ENCODE data around the gene MRPL4.
A peak's percentile ranks its signal among the peaks of the same experiment; 100 is the strongest.

MRPL4 gene

GRCh38 chr19:10284065-10284959, 32.3 kb downstream of the MRPL4 start:
- Histone ChIP-seq H3K9ac (ENCODE audit: low read length) (no peak overlapping the region), H3K4me1 (ENCODE audit: control insufficient read depth, low read depth, low read length) (peaks cover 5% of the 10 kb centered on the region), H3K27ac (ENCODE audit: low read length) (no peak overlapping the region), H3K27me3 (ENCODE audit: control insufficient read depth, insufficient read depth, low read length) (peaks cover 36% of the 10 kb centered on the region), H3K9me3 (ENCODE audit: control insufficient read depth, low read depth, low read length) (no peaks in the 10 kb centered on the region), H3K36me3 (ENCODE audit: control insufficient read depth, low read depth, low read length) (no peaks in the 10 kb centered on the region), H3K4me3 (ENCODE audit: low read length) (no peak overlapping the region)

- Histone ChIP-seq H3K27me3 (ENCODE audit: control insufficient read depth, insufficient read depth, low read length) (peaks cover 42% of the 10 kb centered on the region), H3K9me3 (ENCODE audit: control insufficient read depth, low read depth, low read length) (no peaks in the 10 kb centered on the region), H3K9ac (ENCODE audit: low read length) (no peak overlapping the region), H3K36me3 (ENCODE audit: control insufficient read depth, low read depth, low read length) (no peaks in the 10 kb centered on the region), H3K4me1 (ENCODE audit: control insufficient read depth, low read depth, low read length) (peaks cover 5% of the 10 kb centered on the region), H3K27ac (ENCODE audit: low read length) (no peak overlapping the region), H3K4me3 (ENCODE audit: low read length) (no peak overlapping the region)
Measured at GRCh38 chr19:10284960-10285278, 32.9 kb downstream of the MRPL4 start.

- H3K27ac ChIP-seq (ENCODE audit: low read length), result no peak overlapping the region
- no peaks in the 10 kb centered on the region for H3K36me3 ChIP-seq (ENCODE audit: control insufficient read depth, low read depth, low read length)
- H3K9me3 ChIP-seq (ENCODE audit: control insufficient read depth, low read depth, low read length), result no peaks in the 10 kb centered on the region
- H3K4me3 ChIP-seq (ENCODE audit: low read length), result no peak overlapping the region
- no peak overlapping the region for H3K9ac ChIP-seq (ENCODE audit: low read length)
- peaks cover 47% of the 10 kb centered on the region for H3K27me3 ChIP-seq (ENCODE audit: control insufficient read depth, insufficient read depth, low read length)
- peaks cover 7% of the 10 kb centered on the region for H3K4me1 ChIP-seq (ENCODE audit: control insufficient read depth, low read depth, low read length)
Measured at GRCh38 chr19:10285393-10285792, 33.4 kb downstream of the MRPL4 start.

- peak within 1 kb of the TSS; percentile 44 for H3K4me3 ChIP-seq (ENCODE audit: low read length)
- H3K4me1 ChIP-seq (ENCODE audit: control insufficient read depth, low read depth, low read length), result peaks cover 18% of the 10 kb centered on the region
- no peaks in the 10 kb centered on the region for H3K36me3 ChIP-seq (ENCODE audit: control insufficient read depth, low read depth, low read length)
- peaks cover 64% of the 10 kb centered on the region for H3K27me3 ChIP-seq (ENCODE audit: control insufficient read depth, insufficient read depth, low read length)
- no peak within 1 kb of the TSS for H3K9ac ChIP-seq (ENCODE audit: low read length)
- no peaks in the 10 kb centered on the region for H3K9me3 ChIP-seq (ENCODE audit: control insufficient read depth, low read depth, low read length)
- no peak within 1 kb of the TSS for H3K27ac ChIP-seq (ENCODE audit: low read length)
Measured at GRCh38 chr19:10286803-10287737, 35.1 kb downstream of the MRPL4 start, which contains the start of gene ICAM4. Gene ICAM4 (plus strand): TSS chr19:10286955. CDS start chr19:10287013, 58 bp downstream.

GRCh38 chr19:10288662-10289166, 36.7 kb downstream of the MRPL4 start:
- Histone ChIP-seq H3K36me3 (ENCODE audit: control insufficient read depth, low read depth, low read length) (no peaks in the 10 kb centered on the region), H3K9me3 (ENCODE audit: control insufficient read depth, low read depth, low read length) (no peaks in the 10 kb centered on the region), H3K27ac (ENCODE audit: low read length) (no peak overlapping the region), H3K4me1 (ENCODE audit: control insufficient read depth, low read depth, low read length) (peaks cover 19% of the 10 kb centered on the region), H3K9ac (ENCODE audit: low read length) (no peak overlapping the region), H3K4me3 (ENCODE audit: low read length) (peak overlapping the region; percentile 46), H3K27me3 (ENCODE audit: control insufficient read depth, insufficient read depth, low read length) (peaks cover 80% of the 10 kb centered on the region)

DNA sequence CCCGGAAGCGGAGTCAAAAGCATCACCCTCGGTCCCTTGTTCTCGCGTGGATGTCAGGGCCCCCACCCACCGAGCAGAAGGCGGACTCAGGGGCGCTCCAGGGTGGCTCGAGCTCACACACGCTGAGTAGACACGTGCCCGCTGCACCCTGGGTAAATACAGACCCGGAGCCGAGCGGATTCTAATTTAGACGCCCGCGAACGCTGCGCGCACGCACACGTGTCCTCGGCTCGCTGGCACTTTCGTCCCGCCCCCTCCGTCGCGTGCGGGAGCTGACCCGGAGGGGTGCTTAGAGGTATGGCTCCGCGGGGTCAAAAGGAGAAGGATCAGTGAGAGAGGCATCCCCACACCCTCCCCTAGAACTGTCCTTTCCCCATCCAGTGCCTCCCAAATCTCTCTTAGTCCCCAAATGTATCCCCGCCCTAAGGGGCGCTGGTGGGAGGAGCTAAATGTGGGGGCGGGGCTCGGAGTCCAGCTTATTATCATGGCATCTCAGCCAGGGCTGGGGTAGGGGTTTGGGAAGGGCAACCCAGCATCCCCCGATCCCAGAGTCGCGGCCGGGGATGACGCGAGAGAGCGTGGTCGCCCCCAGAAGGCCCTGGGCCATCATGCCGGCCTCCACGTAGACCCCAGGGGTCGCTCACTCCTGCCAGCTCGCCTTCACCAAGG, 37.3 kb downstream of the MRPL4 start:
- H3K27ac ChIP-seq (ENCODE audit: low read length), result no peak overlapping the region
- H3K36me3 ChIP-seq (ENCODE audit: control insufficient read depth, low read depth, low read length), result no peaks in the 10 kb centered on the region
- peak overlapping the region; percentile 46 for H3K4me3 ChIP-seq (ENCODE audit: low read length)
- H3K4me1 ChIP-seq (ENCODE audit: control insufficient read depth, low read depth, low read length), result peaks cover 19% of the 10 kb centered on the region
- no peak overlapping the region for H3K9ac ChIP-seq (ENCODE audit: low read length)
- H3K9me3 ChIP-seq (ENCODE audit: control insufficient read depth, low read depth, low read length), result no peaks in the 10 kb centered on the region
- H3K27me3 ChIP-seq (ENCODE audit: control insufficient read depth, insufficient read depth, low read length), result peaks cover 86% of the 10 kb centered on the region

GRCh38 chr19:10289836-10290356, 37.9 kb downstream of the MRPL4 start, which contains the start of gene ICAM5:
Gene ICAM5 (plus strand): TSS chr19:10289952. CDS start chr19:10290044, 92 bp downstream.
- Histone ChIP-seq H3K9ac (ENCODE audit: low read length) (no peak within 1 kb of the TSS), H3K4me3 (ENCODE audit: low read length) (peak within 1 kb of the TSS; percentile 46), H3K36me3 (ENCODE audit: control insufficient read depth, low read depth, low read length) (no peaks in the 10 kb centered on the region), H3K27me3 (ENCODE audit: control insufficient read depth, insufficient read depth, low read length) (peaks cover 92% of the 10 kb centered on the region), H3K9me3 (ENCODE audit: control insufficient read depth, low read depth, low read length) (no peaks in the 10 kb centered on the region), H3K27ac (ENCODE audit: low read length) (no peak within 1 kb of the TSS), H3K4me1 (ENCODE audit: control insufficient read depth, low read depth, low read length) (peaks cover 19% of the 10 kb centered on the region)

DNA sequence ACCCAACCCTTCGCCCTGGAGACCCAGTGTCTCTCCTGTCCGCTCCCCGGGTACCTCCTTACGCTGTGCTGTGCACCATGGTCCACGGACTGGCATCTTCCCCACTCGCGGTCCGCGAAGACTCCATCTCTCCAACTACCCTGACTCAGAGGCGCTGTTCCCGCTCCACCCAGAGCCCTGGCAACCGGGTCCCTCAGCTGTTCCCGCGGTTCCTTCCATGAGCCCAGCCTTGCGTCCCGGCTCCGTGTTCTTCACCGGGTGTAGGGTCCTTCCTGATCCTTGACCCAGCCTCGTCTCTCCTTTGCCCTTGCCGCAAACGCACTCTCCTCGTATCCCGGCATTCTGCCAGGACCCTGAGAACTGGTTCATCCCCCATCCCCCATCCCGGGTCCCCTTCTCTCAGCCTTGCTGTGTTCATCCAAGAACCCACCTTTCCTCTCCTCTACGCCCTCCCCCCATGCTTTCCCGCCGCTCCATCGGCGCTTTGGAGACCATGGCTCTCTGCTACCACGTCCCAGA, 38.4 kb downstream of the MRPL4 start:
- Histone ChIP-seq H3K4me3 (ENCODE audit: low read length) (peak overlapping the region; percentile 46), H3K9me3 (ENCODE audit: control insufficient read depth, low read depth, low read length) (no peaks in the 10 kb centered on the region), H3K9ac (ENCODE audit: low read length) (no peak overlapping the region), H3K27me3 (ENCODE audit: control insufficient read depth, insufficient read depth, low read length) (peaks cover 97% of the 10 kb centered on the region), H3K36me3 (ENCODE audit: control insufficient read depth, low read depth, low read length) (no peaks in the 10 kb centered on the region), H3K4me1 (ENCODE audit: control insufficient read depth, low read depth, low read length) (peaks cover 19% of the 10 kb centered on the region), H3K27ac (ENCODE audit: low read length) (no peak overlapping the region)

GRCh38 chr19:10290876-10291553, 39.0 kb downstream of the MRPL4 start:
- no peaks in the 10 kb centered on the region for H3K36me3 ChIP-seq (ENCODE audit: control insufficient read depth, low read depth, low read length)
- H3K9me3 ChIP-seq (ENCODE audit: control insufficient read depth, low read depth, low read length), result no peaks in the 10 kb centered on the region
- H3K27me3 ChIP-seq (ENCODE audit: control insufficient read depth, insufficient read depth, low read length), result peaks cover 100% of the 10 kb centered on the region
- peak overlapping the region; percentile 46 for H3K4me3 ChIP-seq (ENCODE audit: low read length)
- H3K4me1 ChIP-seq (ENCODE audit: control insufficient read depth, low read depth, low read length), result peaks cover 23% of the 10 kb centered on the region
- no peak overlapping the region for H3K27ac ChIP-seq (ENCODE audit: low read length)
- H3K9ac ChIP-seq (ENCODE audit: low read length), result no peak overlapping the region

DNA sequence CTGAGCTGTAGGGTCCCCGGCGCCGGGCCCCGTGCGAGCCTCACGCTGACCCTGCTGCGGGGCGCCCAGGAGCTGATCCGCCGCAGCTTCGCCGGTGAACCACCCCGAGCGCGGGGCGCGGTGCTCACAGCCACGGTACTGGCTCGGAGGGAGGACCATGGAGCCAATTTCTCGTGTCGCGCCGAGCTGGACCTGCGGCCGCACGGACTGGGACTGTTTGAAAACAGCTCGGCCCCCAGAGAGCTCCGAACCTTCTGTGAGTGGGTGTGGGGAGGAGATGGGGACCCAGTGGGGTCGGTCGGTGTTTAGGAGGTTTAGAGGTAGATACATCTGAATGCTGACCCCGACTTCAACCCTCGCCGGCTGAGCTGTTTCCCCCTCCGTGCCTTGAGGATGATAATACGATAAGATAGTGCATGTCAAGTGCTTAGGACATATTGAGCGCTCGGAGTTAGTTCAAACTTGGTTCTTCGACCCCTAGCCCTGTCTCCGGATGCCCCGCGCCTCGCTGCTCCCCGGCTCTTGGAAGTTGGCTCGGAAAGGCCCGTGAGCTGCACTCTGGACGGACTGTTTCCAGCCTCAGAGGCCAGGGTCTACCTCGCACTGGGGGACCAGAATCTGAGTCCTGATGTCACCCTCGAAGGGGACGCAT, 39.7 kb downstream of the MRPL4 start:
- peaks cover 23% of the 10 kb centered on the region for H3K4me1 ChIP-seq (ENCODE audit: control insufficient read depth, low read depth, low read length)
- peaks cover 100% of the 10 kb centered on the region for H3K27me3 ChIP-seq (ENCODE audit: control insufficient read depth, insufficient read depth, low read length)
- H3K9ac ChIP-seq (ENCODE audit: low read length), result no peak overlapping the region
- peak overlapping the region; percentile 46 for H3K4me3 ChIP-seq (ENCODE audit: low read length)
- H3K27ac ChIP-seq (ENCODE audit: low read length), result no peak overlapping the region
- no peaks in the 10 kb centered on the region for H3K36me3 ChIP-seq (ENCODE audit: control insufficient read depth, low read depth, low read length)
- no peaks in the 10 kb centered on the region for H3K9me3 ChIP-seq (ENCODE audit: control insufficient read depth, low read depth, low read length)
